GM12874 (cell line): ENCODE data around the gene LNX2.

ENCODE experiments used
- CTCF ChIP-seq: IDR thresholded peaks from 2 replicates; pipeline ENCODE4 v1.5.1; 2011; ENCODE audit warnings: low read depth, mild to moderate bottlenecking, control low read depth, low read length, moderate library complexity; ENCODE audit not compliant: insufficient read depth

Gene LNX2

GRCh38 chr13:27621366-27622101 lies 1.2 kb upstream of the LNX2 start, which contains the start of gene POLR1D:
Gene POLR1D (plus strand): TSS chr13:27621892. CDS start chr13:27621984, 92 bp downstream.
- TF ChIP-seq CTCF = no peak

DNA sequence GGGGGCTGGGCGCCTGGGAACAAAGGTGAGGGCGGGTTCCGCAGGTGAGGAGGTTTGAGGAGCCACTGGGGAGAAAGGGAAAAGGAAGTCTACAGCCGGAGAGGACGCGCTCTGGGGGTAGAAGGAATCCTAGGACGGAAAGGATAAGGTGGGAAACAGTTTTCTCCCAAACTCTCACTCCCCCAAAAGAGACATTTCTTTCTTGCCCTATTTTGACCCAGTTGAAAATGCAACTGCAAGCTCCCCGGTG lies 712 bp upstream of the LNX2 start:
- no peak for TF ChIP-seq CTCF

DNA sequence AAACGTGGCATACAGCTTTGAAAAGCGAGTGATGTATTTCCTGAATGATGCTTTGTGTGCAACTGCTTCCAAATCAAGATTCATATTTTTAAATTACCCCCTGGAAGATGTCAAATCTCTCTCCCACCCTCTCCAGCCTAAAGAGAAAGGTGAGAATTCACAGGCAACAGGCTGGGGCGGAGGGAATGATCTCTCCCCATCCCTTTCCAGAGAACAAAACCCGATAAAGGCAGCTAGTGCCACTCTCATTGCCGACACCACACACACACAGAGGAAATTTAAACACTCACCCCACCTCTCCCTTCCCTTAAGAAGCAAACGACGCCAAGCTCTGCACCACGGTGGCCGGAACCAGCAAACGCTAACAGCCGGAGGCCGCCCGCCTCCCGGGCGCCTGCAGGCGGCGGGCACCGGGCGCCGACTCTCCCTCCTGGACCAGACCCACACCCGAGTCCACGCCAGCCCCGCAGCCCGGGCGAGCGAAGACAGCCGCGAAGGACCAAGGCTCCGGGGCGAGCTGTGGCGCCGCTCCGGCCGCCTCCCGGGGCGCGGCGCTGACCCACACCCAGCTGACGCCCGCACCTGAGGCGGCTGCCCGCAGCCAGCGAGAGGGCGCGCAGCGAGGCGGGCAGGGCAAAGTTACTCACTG lies 477 bp downstream of the LNX2 start:
- no peak for TF ChIP-seq CTCF

- no peak for TF ChIP-seq CTCF
Observed at GRCh38 chr13:27619093-27619727, 1.1 kb downstream of the LNX2 start.

- TF ChIP-seq CTCF = no peak
Observed at GRCh38 chr13:27617881-27618321, 2.4 kb downstream of the LNX2 start.

DNA sequence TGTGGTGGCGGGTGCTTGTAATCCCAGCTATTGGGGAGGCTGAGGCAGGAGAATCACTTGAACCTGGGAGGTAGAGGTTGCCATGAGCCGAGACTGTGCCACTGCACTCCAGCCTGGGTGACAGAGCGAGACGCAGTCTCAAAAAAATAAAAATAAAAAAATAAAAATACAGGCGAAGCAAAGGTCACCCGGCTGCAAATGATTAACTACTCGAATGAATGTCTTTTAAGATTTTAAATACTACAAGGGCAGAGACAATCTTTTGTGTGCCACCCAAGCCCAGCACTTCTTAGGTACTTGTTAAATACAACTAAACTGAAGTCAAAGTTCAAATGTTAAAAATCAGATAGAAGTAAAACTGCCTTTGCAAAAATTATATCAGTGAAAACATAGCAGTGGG lies 6.7 kb downstream of the LNX2 start:
- TF ChIP-seq CTCF = no peak

- no peak for TF ChIP-seq CTCF
Observed at GRCh38 chr13:27607125-27607524, 13.2 kb downstream of the LNX2 start.
